Activated CD8-positive, alpha-beta T cell treated with anti-CD3 and anti-CD28 coated beads for 36 hours (primary cell): ENCODE measurements around the gene GNAS. TPM values are rescaled to one million over a fixed set of nuclear protein-coding genes. Genes with fewer than 3 reads are reported as not detected.

Experiments used
- ATAC-seq: fragments of 200-7000 bp; cut with Tn5 transposase; one replicate; pipeline ENCODE4 v1.10.0; 2021; ENCODE audit warnings: mild to moderate bottlenecking, moderate library complexity
- CTCF ChIA-PET: fragments of 350-600 bp; sonication (Branson Sonifier 250); formaldehyde crosslinking; loops from one replicate; lab custom pipeline; 2021; ENCODE audit warnings: antibody characterized with exemption; lab: Charles Lee
- POLR2A ChIA-PET: fragments of 350-600 bp; sonication (Branson Sonifier 250); formaldehyde crosslinking; loops from one replicate; lab custom pipeline; 2021; ENCODE audit warnings: antibody characterized with exemption; lab: Charles Lee
- DNase-seq: peaks from one replicate; pipeline ENCODE4 v3.0.0-alpha.2; 2020
- H3K27ac Mint-ChIP-seq: one replicate; pipeline ENCODE4 v1.8.0; 2021; ENCODE audit warnings: mild to moderate bottlenecking, mixed read lengths
- H3K27me3 Mint-ChIP-seq: one replicate; pipeline ENCODE4 v1.8.0; 2021; ENCODE audit warnings: mixed read lengths
- H3K36me3 Mint-ChIP-seq: one replicate; pipeline ENCODE4 v1.8.0; 2021; ENCODE audit warnings: low read depth, mixed read lengths
- H3K4me1 Mint-ChIP-seq: one replicate; pipeline ENCODE4 v1.8.0; 2021; ENCODE audit warnings: low read depth, mixed read lengths
- H3K4me3 Mint-ChIP-seq: one replicate; pipeline ENCODE4 v1.8.0; 2021; ENCODE audit warnings: mild to moderate bottlenecking, moderate library complexity, mixed read lengths
- H3K9me3 Mint-ChIP-seq: one replicate; pipeline ENCODE4 v1.8.0; 2021; ENCODE audit warnings: mixed read lengths
- intact Hi-C: fragments of 100-400 bp; cut with micrococcal nuclease; formaldehyde crosslinking; loops from one replicate; pipeline ENCODE4 v1.10.0; 2022
- total RNA-seq, 2 experiments: library from RNA; stranded (reverse); gene quantifications; one replicate each; pipeline ENCODE4 v1.2.3, GENCODE V29; 2021
- TF ChIP-seq, protein P1 (sequence below): fragments of 200-600 bp; IDR thresholded peaks from one replicate; pipeline ENCODE4 v1.8.0; 2022; ENCODE audit warnings: antibody characterized with exemption, mild to moderate bottlenecking

The GNAS gene
- total RNA-seq, 2 experiments from 2014 or later: 703 to 723 TPM

DNA sequence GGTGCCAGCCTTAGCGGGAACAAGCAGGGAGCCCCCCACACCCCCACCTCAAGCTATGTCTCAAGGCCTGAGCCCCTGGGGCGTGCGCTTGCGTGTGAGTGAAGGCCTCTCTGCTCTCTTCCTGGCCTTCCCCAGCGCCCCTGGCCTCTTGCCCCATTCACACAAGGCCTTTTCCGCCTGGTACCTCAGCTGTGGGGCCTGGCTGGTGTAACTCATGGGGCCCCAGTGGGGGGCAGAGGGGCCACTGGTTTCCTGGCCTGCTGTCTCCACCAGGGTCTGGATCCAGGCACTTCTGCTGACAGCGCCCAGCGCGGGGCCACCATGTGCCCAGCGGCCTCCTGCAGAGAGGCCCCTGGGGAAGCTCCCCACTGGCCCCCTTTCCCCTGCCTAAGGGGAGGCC is 36.5 kb upstream of the GNAS start:
- TF ChIP-seq, protein P1, sequence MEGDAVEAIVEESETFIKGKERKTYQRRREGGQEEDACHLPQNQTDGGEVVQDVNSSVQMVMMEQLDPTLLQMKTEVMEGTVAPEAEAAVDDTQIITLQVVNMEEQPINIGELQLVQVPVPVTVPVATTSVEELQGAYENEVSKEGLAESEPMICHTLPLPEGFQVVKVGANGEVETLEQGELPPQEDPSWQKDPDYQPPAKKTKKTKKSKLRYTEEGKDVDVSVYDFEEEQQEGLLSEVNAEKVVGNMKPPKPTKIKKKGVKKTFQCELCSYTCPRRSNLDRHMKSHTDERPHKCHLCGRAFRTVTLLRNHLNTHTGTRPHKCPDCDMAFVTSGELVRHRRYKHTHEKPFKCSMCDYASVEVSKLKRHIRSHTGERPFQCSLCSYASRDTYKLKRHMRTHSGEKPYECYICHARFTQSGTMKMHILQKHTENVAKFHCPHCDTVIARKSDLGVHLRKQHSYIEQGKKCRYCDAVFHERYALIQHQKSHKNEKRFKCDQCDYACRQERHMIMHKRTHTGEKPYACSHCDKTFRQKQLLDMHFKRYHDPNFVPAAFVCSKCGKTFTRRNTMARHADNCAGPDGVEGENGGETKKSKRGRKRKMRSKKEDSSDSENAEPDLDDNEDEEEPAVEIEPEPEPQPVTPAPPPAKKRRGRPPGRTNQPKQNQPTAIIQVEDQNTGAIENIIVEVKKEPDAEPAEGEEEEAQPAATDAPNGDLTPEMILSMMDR: no peak
- H3K9me3 Mint-ChIP-seq: peaks cover 7% of the 10 kb centered on the region
- intact Hi-C loops: no loop called here
- peaks cover 24% of the 10 kb centered on the region for H3K4me1 Mint-ChIP-seq
- H3K27me3 Mint-ChIP-seq: peaks cover 47% of the 10 kb centered on the region
- ChIA-PET CTCF (no interaction called here), POLR2A (interaction anchor here (0.9 kb wide), 1 partner anchor 164 kb away, joined by 3 read pairs; no protein-coding TSS in a partner anchor)
- peaks cover 13% of the 10 kb centered on the region for H3K36me3 Mint-ChIP-seq
- DNase-seq (no peak), ATAC-seq (no peak)
- H3K4me3 Mint-ChIP-seq: no peak overlapping the region
- no peak overlapping the region for H3K27ac Mint-ChIP-seq

DNA sequence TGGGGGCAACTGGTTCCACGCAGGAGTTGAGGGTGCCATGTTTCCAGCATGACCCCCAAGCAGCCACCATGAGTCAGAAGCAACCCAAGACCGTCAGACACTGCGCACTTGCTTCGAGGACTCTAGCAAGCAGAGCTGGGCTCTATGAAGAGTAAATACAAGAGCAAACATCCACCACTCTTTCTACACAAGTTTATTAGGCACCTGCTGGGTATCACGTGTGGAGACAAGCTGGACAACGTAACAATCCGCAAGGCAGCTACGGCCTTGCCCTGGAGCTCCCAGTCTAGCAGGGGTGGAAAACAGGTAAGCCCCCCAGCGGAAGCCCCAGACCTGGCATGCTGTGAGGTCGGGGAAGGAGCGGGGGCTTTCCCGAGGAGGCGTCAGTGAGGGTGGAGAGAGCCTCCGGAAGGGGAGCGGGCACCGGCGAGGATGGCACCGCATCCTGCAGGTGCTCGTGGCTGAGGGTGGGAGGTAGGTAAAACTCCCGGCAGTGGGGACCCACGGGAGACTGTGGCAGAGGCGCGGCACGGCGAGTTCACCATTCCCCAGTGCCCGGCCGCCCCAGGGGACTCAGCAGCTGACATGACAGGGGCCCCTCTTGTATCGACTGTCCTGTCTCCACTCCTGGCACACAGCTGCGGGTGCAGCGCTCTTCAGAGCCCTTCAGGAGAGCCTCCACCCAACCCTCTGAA is 35.4 kb upstream of the GNAS start:
- CTCF ChIA-PET: no interaction called here
- Mint-ChIP-seq H3K4me3 (no peak overlapping the region), H3K36me3 (peaks cover 17% of the 10 kb centered on the region), H3K27me3 (peaks cover 42% of the 10 kb centered on the region), H3K27ac (no peak overlapping the region), H3K4me1 (peaks cover 22% of the 10 kb centered on the region), H3K9me3 (peaks cover 10% of the 10 kb centered on the region)
- intact Hi-C loops: no loop called here
- ATAC-seq (no peak), DNase-seq (no peak)
- TF ChIP-seq, protein P1: no peak
- POLR2A ChIA-PET: interaction anchor here (1.9 to 2.1 kb wide), 2 partner anchors 10 to 30 kb away, joined by 4 to 6 read pairs; no protein-coding TSS in a partner anchor

DNA sequence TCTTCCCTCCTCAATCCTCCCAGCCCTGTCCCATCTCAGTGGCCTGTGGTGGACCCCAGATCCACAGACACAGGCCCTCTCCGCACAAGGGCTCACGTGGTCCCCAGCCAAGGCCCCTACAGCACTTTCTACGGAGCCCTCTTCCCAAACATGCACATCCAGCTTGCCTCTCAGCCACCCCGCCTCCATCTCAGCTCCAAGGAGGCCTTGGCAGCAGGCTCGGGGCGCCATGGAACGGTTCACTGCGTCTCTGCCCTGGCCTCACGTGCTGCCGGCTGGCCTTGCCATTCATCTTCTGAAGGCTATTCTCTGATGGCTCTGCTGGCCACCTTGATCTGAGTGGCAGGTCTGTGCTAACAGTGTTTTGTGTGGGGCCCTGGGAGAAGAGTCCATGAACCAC is 34.8 kb upstream of the GNAS start:
- TF ChIP-seq, protein P1: no peak
- CTCF ChIA-PET: interaction anchor here (0.9 kb wide), 1 partner anchor 26 kb away, joined by 3 read pairs; no protein-coding TSS in a partner anchor

GRCh38 chr20:58818586-58819285 is 33.8 kb upstream of the GNAS start:
- H3K36me3 Mint-ChIP-seq: peaks cover 21% of the 10 kb centered on the region
- H3K9me3 Mint-ChIP-seq: peaks cover 10% of the 10 kb centered on the region
- ATAC-seq (peak; percentile 97), DNase-seq (peak; percentile 97)
- ChIA-PET CTCF (interaction anchor here (0.9 to 1.1 kb wide), 2 partner anchors 21 to 25 kb away, joined by 3 to 6 read pairs; no protein-coding TSS in a partner anchor), POLR2A (interaction anchor here (1.1 to 2.1 kb wide), 3 partner anchors 8 to 38 kb away, joined by 3 to 6 read pairs (median 4); no protein-coding TSS in a partner anchor)
- TF ChIP-seq, protein P1: no peak
- no peak overlapping the region for H3K27ac Mint-ChIP-seq
- no peak overlapping the region for H3K4me3 Mint-ChIP-seq
- intact Hi-C loops: no loop called here
- peaks cover 30% of the 10 kb centered on the region for H3K27me3 Mint-ChIP-seq
- H3K4me1 Mint-ChIP-seq: peaks cover 22% of the 10 kb centered on the region

More for the DNA sequence above, 34.8 kb upstream of the GNAS start:
- Mint-ChIP-seq H3K36me3 (peaks cover 20% of the 10 kb centered on the region), H3K4me3 (no peak overlapping the region), H3K27me3 (peaks cover 39% of the 10 kb centered on the region), H3K9me3 (peaks cover 10% of the 10 kb centered on the region), H3K27ac (no peak overlapping the region), H3K4me1 (peaks cover 22% of the 10 kb centered on the region)
- ATAC-seq: no peak
- DNase-seq: no peak
- POLR2A ChIA-PET: interaction anchor here (1.1 to 2.1 kb wide), 3 partner anchors 9 to 37 kb away, joined by 3 to 6 read pairs (median 4); no protein-coding TSS in a partner anchor
- intact Hi-C loops: no loop called here
